Endometrial microvascular endothelial cells (primary cell): ENCODE measurements around the gene SKAP2. TPM values are rescaled to one million over a fixed set of nuclear protein-coding genes. Genes with fewer than 3 reads are reported as not detected.

ENCODE experiments used
- in situ Hi-C: cut with HindIII; loops from 2 replicates; pipeline ENCODE4 v1.10.0; 2017; ENCODE audit warnings: low sequenced_read_pairs, low pct_unique_long_range_greater_than_20kb; ENCODE audit errors: inconsistent ontology term
- total RNA-seq: library from RNA; depleted of rRNA; stranded (reverse); fragments of >200 nt; gene quantifications from one replicate; pipeline ENCODE4 v1.2.3, GENCODE V29; 2015; ENCODE audit errors: inconsistent ontology term

Gene SKAP2
- total RNA-seq, 1 donor from 2014 or later: 21.0 TPM

- in situ Hi-C loops: no loop called here
These were observed 237.2 kb downstream of the SKAP2 start for GRCh38 chr7:26627221-26627620.

- in situ Hi-C loops: no loop called here
These were observed 237.7 kb downstream of the SKAP2 start for GRCh38 chr7:26626687-26627086.

DNA sequence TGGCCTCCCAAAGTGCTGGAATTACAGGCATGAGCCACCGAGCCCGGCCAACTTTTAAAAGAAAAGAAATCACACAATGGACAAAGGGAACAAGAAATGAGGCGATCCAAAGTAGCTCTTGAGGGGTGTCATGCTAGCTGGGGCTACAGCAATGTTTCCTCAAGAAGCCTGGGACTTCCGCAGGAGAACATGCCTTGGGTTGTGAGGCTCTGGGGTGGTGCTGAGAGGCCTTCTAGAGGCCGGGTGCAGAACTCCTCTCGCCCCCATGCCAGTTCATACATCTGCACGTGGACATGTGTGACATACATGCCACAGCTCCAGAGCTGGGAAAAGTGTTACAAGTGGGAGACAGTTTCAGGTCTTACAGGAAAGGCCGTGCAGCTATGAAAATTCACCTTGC lies 238.2 kb downstream of the SKAP2 start:
- in situ Hi-C loops: no loop called here

DNA sequence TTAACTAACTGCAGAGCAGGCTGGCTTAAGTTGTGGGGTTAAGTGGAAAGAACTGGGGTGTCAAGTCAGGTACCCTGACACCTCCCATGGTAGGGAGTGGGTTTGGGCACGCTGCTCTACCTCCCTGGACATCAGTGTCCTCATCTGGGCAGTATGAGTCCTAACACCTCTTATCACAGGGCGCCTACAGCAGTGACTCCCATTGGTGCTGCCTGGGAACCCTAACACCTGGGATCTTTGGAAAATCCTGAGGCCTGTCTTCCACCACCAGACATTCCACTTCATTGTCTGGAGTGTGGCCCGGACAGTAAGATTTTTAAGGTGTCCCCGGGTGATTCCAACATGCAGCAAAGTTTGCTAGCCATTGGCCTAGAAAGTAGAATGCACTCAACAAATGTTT lies 239.1 kb downstream of the SKAP2 start:
- in situ Hi-C loops: no loop called here

DNA sequence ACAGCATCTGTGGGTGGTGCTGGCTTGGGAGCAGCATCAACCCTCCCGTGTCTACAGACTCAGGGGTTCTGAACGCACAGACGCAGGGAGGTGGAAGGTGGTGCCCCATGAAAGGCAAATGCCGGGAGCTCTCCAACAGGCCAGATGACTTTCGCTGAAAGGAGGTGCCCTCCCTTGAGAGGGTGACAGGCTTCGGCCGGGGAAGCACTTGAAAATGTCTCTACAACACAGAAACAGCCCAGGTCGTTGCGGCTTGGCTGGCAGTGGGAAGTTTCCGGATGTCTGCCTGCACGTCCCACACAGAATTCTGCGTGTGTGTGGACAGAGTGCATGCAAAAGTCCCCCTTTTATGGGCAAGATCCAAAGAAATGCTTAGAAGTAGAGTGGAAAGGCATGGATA lies 239.6 kb downstream of the SKAP2 start:
- in situ Hi-C loops: no loop called here

GRCh38 chr7:26624431-26624830 lies 240.0 kb downstream of the SKAP2 start:
- in situ Hi-C loops: no loop called here

GRCh38 chr7:26620352-26620751 lies 244.0 kb downstream of the SKAP2 start:
- in situ Hi-C loops: no loop called here

DNA sequence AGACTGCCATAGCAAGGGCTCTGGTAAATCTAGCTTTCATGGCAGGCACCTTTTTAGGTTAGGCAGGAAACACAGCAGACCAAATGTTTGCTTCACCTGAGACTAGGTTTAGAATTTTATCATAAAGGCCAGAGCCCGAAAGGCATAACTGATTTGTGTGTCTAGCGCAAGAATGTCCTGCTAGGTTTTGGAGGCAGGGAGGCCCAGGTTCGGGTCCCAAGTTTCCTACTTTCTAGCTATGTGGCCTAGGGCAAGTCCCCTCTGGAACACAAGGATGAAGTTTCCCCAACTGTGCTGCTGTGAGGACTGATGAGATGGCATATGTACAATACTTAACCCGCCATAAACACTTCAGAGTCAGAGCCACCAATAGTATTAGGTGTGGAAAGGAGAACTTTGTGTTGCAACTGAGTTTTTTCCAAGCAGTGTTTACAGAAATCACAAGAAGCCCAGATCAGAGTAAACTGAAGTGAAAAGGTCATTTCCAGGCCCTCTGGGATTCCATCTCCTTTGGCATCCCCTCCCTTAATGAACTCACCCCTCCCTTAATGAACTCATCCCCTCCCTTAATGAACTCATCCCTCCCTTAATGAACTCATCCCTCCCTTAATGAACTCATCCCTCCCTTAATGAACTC lies 244.9 kb downstream of the SKAP2 start:
- in situ Hi-C loops: no loop called here

- in situ Hi-C loops: no loop called here
These were observed 245.5 kb downstream of the SKAP2 start for GRCh38 chr7:26618898-26619297.

DNA sequence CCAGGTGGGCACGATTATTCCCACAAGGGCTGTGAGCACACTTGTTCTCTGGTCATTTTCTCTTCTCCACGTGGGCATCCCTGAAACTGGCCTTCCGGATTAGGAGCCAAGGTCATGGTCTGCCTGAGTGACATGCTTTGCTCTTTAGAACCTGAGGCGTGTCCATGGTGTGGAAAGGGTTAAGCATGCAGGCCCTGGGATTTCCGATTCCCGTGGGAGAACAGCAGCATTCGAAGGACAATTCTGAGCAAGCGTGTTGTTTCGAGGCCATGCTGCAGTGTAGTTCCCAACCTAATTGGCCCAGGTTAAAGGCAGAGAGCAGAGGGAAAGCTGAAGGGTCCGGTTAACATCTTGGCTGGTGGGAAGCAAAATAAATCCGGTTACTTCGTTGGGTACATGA lies 245.9 kb downstream of the SKAP2 start:
- in situ Hi-C loops: no loop called here

Other genes with a start within 250 kb of the SKAP2 start
- gene HOXA1, start 231.4 kb upstream of the SKAP2 start, total RNA-seq: 0.65 TPM
- gene HOXA2, start 238.1 kb upstream of the SKAP2 start, total RNA-seq: not detected